ENCODE measurements around the gene TMEM267.
A peak's percentile ranks its signal among the peaks of the same experiment; 100 is the strongest.
"Not testable (repeated sequence)": the region's sequence is repeated elsewhere in the genome, so short reads cannot be mapped to it uniquely, and the experiment has no call there.

The TMEM267 gene

GRCh38 chr5:43456556-43456955, 27.1 kb downstream of the TMEM267 start:
- DNase-seq, result no peak

- not testable (repeated sequence) for DNase-seq
Measured at GRCh38 chr5:43441575-43441974, 42.1 kb downstream of the TMEM267 start.

DNA sequence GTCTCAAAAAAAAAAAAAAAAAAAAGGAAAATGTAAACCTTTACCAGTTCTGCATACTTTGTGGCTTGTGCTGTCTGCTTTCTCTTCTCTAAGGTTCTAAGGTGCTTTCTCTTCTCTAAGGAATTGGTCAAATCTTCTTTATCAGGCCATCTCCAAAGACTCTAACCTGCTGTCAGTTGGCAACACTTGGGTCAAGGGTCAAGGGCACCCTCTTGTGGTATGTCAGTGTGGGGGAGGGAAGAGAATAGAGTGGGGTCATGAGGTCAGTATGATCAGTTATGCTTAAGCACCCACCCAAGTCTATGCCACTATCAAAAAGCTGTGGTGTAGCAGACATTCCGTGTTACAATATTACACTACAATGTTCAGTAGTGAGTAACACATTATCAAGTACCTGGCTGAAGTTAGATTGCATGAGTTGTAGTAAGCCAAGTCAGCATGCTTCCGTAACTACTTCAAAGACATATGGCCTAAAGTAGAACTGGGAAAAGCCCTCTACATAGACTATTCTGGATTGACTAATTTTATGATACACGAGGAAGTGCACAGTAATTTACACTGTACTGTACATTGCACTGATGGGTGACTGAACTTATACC, 46.5 kb downstream of the TMEM267 start:
- no peak for DNase-seq

DNA sequence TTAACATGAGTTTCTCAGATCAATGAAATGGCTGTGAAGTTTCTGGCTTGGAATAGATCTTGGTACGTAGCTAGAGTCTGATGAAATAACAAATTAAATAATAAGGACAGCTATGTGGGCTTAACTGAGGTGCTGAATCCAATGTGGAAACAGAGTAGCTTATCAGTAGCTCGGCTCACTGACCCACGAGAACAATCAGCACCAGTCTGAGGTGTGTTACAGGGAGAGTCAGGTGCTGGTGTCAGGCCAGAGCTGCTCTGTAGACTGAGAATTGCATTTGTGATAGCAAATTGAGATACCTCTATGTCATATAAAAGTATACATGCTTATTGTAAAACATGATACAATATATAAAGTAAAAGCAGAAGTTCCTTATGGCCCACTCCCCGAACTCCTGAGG, 50.3 kb downstream of the TMEM267 start:
- DNase-seq, result no peak

GRCh38 chr5:43432486-43433375, 50.9 kb downstream of the TMEM267 start:
- DNase-seq, result no peak

DNA sequence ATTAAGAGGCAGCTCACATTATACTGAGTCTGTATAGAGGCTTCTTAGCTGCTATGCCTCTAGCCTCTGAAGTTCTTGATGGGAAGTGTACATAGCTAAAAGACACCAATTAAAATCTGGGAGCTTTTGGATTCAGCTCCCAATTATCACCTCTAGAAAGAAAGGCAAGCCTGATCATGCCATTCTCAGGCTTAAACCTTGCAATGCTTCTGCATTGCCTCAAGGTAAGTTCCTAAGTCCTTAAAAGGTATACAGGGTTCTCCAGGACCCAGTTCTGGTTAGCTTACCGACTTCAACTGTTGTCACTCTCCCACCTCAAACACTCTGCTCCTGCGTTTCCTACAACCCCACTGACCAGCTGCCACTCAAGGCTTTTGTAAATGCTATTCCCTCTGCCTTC, 54.0 kb downstream of the TMEM267 start:
- DNase-seq, result no peak

- no peak for DNase-seq
Measured at GRCh38 chr5:43429016-43429415, 54.6 kb downstream of the TMEM267 start.

GRCh38 chr5:43427306-43427705, 56.4 kb downstream of the TMEM267 start:
- DNase-seq, result no peak

- DNase-seq, result no peak
Measured at GRCh38 chr5:43425983-43426382, 57.7 kb downstream of the TMEM267 start.

DNA sequence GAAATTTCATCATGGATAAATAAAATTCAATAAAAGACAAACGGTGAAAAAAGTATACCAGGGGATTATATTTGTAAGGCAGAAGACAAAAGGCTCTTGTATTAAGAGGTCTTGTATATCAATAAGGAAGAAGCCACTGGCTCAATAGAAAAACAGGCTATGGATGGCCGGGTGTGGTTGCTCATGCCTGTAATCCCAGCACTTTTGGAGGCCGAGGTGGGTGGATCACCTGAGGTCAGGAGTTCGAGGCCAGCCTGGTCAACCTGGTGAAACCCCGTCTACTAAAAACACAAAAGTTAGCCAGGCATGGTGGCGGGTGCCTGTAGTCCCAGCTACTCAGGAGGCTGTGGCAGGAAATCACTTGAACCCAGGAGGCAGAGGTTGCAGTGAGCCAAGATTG, 60.6 kb downstream of the TMEM267 start:
- DNase-seq, result not testable (repeated sequence)

GRCh38 chr5:43422143-43422542, 61.5 kb downstream of the TMEM267 start:
- no peak for DNase-seq

GRCh38 chr5:43421450-43422133, 62.1 kb downstream of the TMEM267 start:
- DNase-seq, result no peak

GRCh38 chr5:43420241-43420640, 63.4 kb downstream of the TMEM267 start:
- DNase-seq, result no peak

DNA sequence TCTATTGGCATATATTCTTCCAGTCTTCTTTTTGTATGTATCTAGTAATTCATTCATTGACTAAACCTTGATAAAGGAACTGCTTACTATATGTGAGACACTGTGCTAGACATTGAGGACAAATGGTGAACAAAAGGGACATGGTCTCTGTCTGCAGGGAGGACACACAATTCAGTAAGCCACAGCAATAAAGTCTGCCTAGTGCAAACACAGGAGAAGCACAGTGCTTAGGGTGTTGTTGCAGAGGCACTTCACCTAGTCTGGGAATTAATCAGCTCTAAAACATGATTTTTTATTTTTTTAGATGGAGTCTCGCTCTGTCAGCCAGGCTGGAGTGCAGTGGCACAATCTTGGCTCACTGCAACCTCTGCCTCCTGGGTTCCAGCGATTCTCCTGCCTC, 65.1 kb downstream of the TMEM267 start:
- no peak for DNase-seq

GRCh38 chr5:43416803-43417394, 66.8 kb downstream of the TMEM267 start:
- no peak for DNase-seq

DNA sequence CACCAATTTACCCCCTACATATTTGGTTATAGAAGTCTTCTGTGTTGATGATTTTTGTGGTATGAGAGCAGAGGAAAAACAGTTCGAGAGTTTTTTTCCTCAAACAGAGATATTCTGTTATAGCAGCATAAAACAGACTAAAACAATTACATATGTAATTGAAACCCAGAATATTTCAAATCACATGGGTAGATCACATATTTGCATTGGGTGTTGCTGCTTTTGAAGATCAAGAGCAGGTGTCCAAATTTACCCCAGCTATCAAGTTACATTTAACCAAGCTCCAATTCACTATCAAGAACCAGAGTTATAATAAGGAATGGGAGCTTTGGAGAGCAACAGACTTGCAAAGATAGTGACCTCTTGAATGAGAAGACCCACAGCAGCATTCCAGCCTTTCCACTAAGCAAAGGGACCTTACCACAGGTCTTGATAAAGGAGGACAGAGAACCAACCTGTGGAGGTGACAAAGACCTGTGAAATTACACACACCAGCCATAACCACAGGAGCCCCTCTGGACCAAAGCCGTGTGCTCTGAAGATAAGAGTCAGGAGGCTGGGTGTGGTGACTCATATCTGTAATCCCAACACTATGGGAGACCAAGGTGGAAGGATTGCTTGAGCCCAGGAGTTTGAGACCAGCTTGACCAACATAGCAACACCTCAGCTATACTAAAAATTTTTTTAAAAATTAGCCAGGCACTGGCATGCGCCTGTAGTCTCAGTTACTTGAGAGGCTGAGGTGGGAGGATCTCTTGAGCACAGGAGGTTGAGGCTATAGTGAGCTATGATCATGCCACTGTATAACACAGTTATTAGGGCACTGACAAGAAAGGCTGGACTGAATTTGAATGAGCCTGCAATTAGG, 67.5 kb downstream of the TMEM267 start:
- no peak for DNase-seq

DNA sequence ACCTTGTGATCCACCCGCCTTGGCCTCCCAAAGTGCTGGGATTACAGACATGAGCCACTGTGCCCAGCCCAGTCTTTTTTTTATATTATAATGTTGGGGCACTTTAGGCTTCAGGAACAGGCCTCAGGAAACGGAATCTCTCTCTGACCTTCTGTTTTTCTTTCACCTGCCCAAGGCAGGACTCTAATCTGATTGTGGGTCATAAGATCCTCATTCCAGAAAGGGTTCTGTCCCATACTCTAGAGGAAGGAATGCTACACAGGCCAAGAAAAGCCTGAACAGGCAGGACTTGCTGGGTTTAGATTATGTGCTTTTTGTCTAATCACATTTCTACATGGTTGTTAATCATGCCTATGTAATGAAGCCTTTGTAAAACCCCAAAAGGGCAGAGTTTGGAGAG, 69.7 kb downstream of the TMEM267 start:
- no peak for DNase-seq

DNA sequence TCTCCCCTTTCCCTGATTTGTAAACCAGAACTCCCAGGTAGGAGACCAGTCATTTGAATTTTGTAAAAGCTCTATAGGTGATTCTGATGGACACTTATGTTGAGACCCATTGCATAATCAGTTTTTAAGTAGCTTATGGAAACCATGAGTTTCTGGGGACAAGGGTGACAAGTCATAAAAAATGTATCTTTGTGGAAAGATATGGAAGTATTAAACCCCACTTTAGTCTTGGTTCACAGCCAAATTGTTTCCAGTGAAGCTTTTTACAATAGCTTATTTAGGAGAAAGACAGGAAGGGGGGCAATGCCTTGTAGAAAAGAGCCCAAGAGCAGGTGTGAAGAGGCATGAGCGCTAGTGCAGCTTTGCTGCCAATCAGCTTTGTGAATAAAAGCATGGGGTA, 71.0 kb downstream of the TMEM267 start:
- DNase-seq, result peak; percentile 4

GRCh38 chr5:43412156-43412555, 71.5 kb downstream of the TMEM267 start, which contains the start of gene CCL28:
Gene CCL28 (minus strand): TSS chr5:43412391. CDS start chr5:43412316, 75 bp downstream.
- no peak for DNase-seq

DNA sequence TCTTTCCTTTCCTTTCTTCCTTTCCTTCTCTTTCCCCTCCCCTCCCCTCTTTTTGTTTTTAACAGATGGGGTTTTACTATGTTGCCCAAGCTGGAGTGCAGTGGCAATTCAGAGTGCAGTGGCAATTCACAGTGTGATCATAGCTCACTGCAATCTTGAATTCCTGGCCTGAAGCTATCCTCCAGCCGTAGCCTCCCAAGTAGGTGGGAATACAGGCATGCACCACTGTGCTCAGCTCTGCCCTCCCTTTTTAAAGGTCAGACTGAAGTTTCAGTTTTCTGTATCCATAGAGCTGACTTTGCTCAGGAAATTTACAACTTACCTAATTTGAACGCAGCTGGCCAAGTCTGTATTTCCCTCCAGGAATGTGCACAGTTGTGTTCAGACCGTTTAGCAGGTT, 72.2 kb downstream of the TMEM267 start:
- no peak for DNase-seq

- DNase-seq, result no peak
Measured at GRCh38 chr5:43410414-43410813, 73.3 kb downstream of the TMEM267 start.

GRCh38 chr5:43409809-43410271, 73.8 kb downstream of the TMEM267 start:
- DNase-seq, result no peak
